ENCODE measurements around the gene OR11H7.
"Not testable (repeated sequence)": the region's sequence is repeated elsewhere in the genome, so short reads cannot be mapped to it uniquely, and the experiment has no call there.

The OR11H7 gene

GRCh38 chr14:20228681-20229080 lies at the start of gene OR11H7:
TSS of gene OR11H7 (plus strand) at chr14:20228981.
- Histone ChIP-seq H3K4me1 (ENCODE audit: control insufficient read depth, insufficient read depth, low read length) (no peaks in the 10 kb centered on the region), H3K36me3 (ENCODE audit: control insufficient read depth, insufficient read depth, low read length) (no peaks in the 10 kb centered on the region), H3K9me3 (ENCODE audit: control insufficient read depth, insufficient read depth, low read length) (peaks cover 5% of the 10 kb centered on the region), H3K4me3 (ENCODE audit: low read length) (no peak within 1 kb of the TSS), H3K27me3 (ENCODE audit: control insufficient read depth, insufficient read depth, low read length) (no peaks in the 10 kb centered on the region), H3K27ac (ENCODE audit: low read length) (no peak within 1 kb of the TSS)
- no CpG with 5 or more reads among the region's 1 CpG for WGBS (ENCODE audit: insufficient coverage, insufficient read length)
- DNase-seq (ENCODE audit: low read depth, low spot score) = no peak

GRCh38 chr14:20179218-20179617 lies 49.6 kb upstream of the OR11H7 start:
- DNase-seq (ENCODE audit: low read depth, low spot score) = no peak
- WGBS (ENCODE audit: insufficient coverage, insufficient read length) = no CpG with 5 or more reads among the region's 5 CpGs
- no peaks in the 10 kb centered on the region for H3K36me3 ChIP-seq (ENCODE audit: control insufficient read depth, insufficient read depth, low read length)
- no peak overlapping the region for H3K4me3 ChIP-seq (ENCODE audit: low read length)
- H3K27me3 ChIP-seq (ENCODE audit: control insufficient read depth, insufficient read depth, low read length) = no peaks in the 10 kb centered on the region
- H3K27ac ChIP-seq (ENCODE audit: low read length) = no peak overlapping the region
- no peaks in the 10 kb centered on the region for H3K4me1 ChIP-seq (ENCODE audit: control insufficient read depth, insufficient read depth, low read length)
- H3K9me3 ChIP-seq (ENCODE audit: control insufficient read depth, insufficient read depth, low read length) = peaks cover 1% of the 10 kb centered on the region; the same call in 1 of the 2 replicates

GRCh38 chr14:20179880-20180279 lies 48.9 kb upstream of the OR11H7 start:
- H3K4me1 ChIP-seq (ENCODE audit: control insufficient read depth, insufficient read depth, low read length) = no peaks in the 10 kb centered on the region
- H3K27ac ChIP-seq (ENCODE audit: low read length) = no peak overlapping the region
- H3K36me3 ChIP-seq (ENCODE audit: control insufficient read depth, insufficient read depth, low read length) = no peaks in the 10 kb centered on the region
- no peak overlapping the region for H3K4me3 ChIP-seq (ENCODE audit: low read length)
- no CpG with 5 or more reads among the region's 2 CpGs for WGBS (ENCODE audit: insufficient coverage, insufficient read length)
- H3K9me3 ChIP-seq (ENCODE audit: control insufficient read depth, insufficient read depth, low read length) = peaks cover 1% of the 10 kb centered on the region; the same call in 1 of the 2 replicates
- no peaks in the 10 kb centered on the region for H3K27me3 ChIP-seq (ENCODE audit: control insufficient read depth, insufficient read depth, low read length)
- no peak for DNase-seq (ENCODE audit: low read depth, low spot score)

- Histone ChIP-seq H3K36me3 (ENCODE audit: control insufficient read depth, insufficient read depth, low read length) (no peaks in the 10 kb centered on the region), H3K27ac (ENCODE audit: low read length) (no peak overlapping the region), H3K9me3 (ENCODE audit: control insufficient read depth, insufficient read depth, low read length) (peaks cover 1% of the 10 kb centered on the region; the same call in 1 of the 2 replicates), H3K4me3 (ENCODE audit: low read length) (no peak overlapping the region), H3K4me1 (ENCODE audit: control insufficient read depth, insufficient read depth, low read length) (no peaks in the 10 kb centered on the region), H3K27me3 (ENCODE audit: control insufficient read depth, insufficient read depth, low read length) (no peaks in the 10 kb centered on the region)
- no CpG with 5 or more reads among the region's 2 CpGs for WGBS (ENCODE audit: insufficient coverage, insufficient read length)
- no peak for DNase-seq (ENCODE audit: low read depth, low spot score)
These were observed 48.3 kb upstream of the OR11H7 start for GRCh38 chr14:20180486-20180885.

- no peak overlapping the region for H3K4me3 ChIP-seq (ENCODE audit: low read length)
- H3K36me3 ChIP-seq (ENCODE audit: control insufficient read depth, insufficient read depth, low read length) = no peaks in the 10 kb centered on the region
- H3K27ac ChIP-seq (ENCODE audit: low read length) = no peak overlapping the region
- peaks cover 3% of the 10 kb centered on the region for H3K9me3 ChIP-seq (ENCODE audit: control insufficient read depth, insufficient read depth, low read length)
- WGBS (ENCODE audit: insufficient coverage, insufficient read length) = no CpG with 5 or more reads among the region's 5 CpGs
- no peaks in the 10 kb centered on the region for H3K4me1 ChIP-seq (ENCODE audit: control insufficient read depth, insufficient read depth, low read length)
- H3K27me3 ChIP-seq (ENCODE audit: control insufficient read depth, insufficient read depth, low read length) = no peaks in the 10 kb centered on the region
- no peak for DNase-seq (ENCODE audit: low read depth, low spot score)
These were observed 44.6 kb upstream of the OR11H7 start for GRCh38 chr14:20184181-20184580.

GRCh38 chr14:20190596-20190995 lies 38.2 kb upstream of the OR11H7 start, which contains the start of gene OR11G2:
TSS of gene OR11G2 (plus strand) at chr14:20190896. CDS start at chr14:20197438, 6,542 bp downstream.
- no peaks in the 10 kb centered on the region for H3K27me3 ChIP-seq (ENCODE audit: control insufficient read depth, insufficient read depth, low read length)
- no CpG with 5 or more reads among the region's 1 CpG for WGBS (ENCODE audit: insufficient coverage, insufficient read length)
- H3K4me3 ChIP-seq (ENCODE audit: low read length) = no peak within 1 kb of the TSS
- no peak for DNase-seq (ENCODE audit: low read depth, low spot score)
- H3K9me3 ChIP-seq (ENCODE audit: control insufficient read depth, insufficient read depth, low read length) = peaks cover 7% of the 10 kb centered on the region
- H3K4me1 ChIP-seq (ENCODE audit: control insufficient read depth, insufficient read depth, low read length) = no peaks in the 10 kb centered on the region
- no peaks in the 10 kb centered on the region for H3K36me3 ChIP-seq (ENCODE audit: control insufficient read depth, insufficient read depth, low read length)
- H3K27ac ChIP-seq (ENCODE audit: low read length) = no peak within 1 kb of the TSS

GRCh38 chr14:20191396-20191795 lies 37.4 kb upstream of the OR11H7 start:
- H3K4me3 ChIP-seq (ENCODE audit: low read length) = no peak overlapping the region
- H3K27ac ChIP-seq (ENCODE audit: low read length) = no peak overlapping the region
- peaks cover 7% of the 10 kb centered on the region for H3K9me3 ChIP-seq (ENCODE audit: control insufficient read depth, insufficient read depth, low read length)
- no CpG with 5 or more reads among the region's 3 CpGs for WGBS (ENCODE audit: insufficient coverage, insufficient read length)
- H3K27me3 ChIP-seq (ENCODE audit: control insufficient read depth, insufficient read depth, low read length) = no peaks in the 10 kb centered on the region
- H3K36me3 ChIP-seq (ENCODE audit: control insufficient read depth, insufficient read depth, low read length) = no peaks in the 10 kb centered on the region
- DNase-seq (ENCODE audit: low read depth, low spot score) = no peak
- no peaks in the 10 kb centered on the region for H3K4me1 ChIP-seq (ENCODE audit: control insufficient read depth, insufficient read depth, low read length)

GRCh38 chr14:20194101-20194500 lies 34.7 kb upstream of the OR11H7 start:
- no peaks in the 10 kb centered on the region for H3K36me3 ChIP-seq (ENCODE audit: control insufficient read depth, insufficient read depth, low read length)
- no peaks in the 10 kb centered on the region for H3K27me3 ChIP-seq (ENCODE audit: control insufficient read depth, insufficient read depth, low read length)
- H3K4me1 ChIP-seq (ENCODE audit: control insufficient read depth, insufficient read depth, low read length) = no peaks in the 10 kb centered on the region
- peaks cover 7% of the 10 kb centered on the region for H3K9me3 ChIP-seq (ENCODE audit: control insufficient read depth, insufficient read depth, low read length)
- H3K27ac ChIP-seq (ENCODE audit: low read length) = no peak overlapping the region
- DNase-seq (ENCODE audit: low read depth, low spot score) = no peak
- no peak overlapping the region for H3K4me3 ChIP-seq (ENCODE audit: low read length)

GRCh38 chr14:20195170-20195569 lies 33.6 kb upstream of the OR11H7 start:
- H3K27me3 ChIP-seq (ENCODE audit: control insufficient read depth, insufficient read depth, low read length); H3K4me3 ChIP-seq (ENCODE audit: low read length); H3K36me3 ChIP-seq (ENCODE audit: control insufficient read depth, insufficient read depth, low read length); H3K9me3 ChIP-seq (ENCODE audit: control insufficient read depth, insufficient read depth, low read length); H3K4me1 ChIP-seq (ENCODE audit: control insufficient read depth, insufficient read depth, low read length); DNase-seq (ENCODE audit: low read depth, low spot score); H3K27ac ChIP-seq (ENCODE audit: low read length): not testable (repeated sequence)
- WGBS (ENCODE audit: insufficient coverage, insufficient read length) = no CpG with 5 or more reads among the region's 6 CpGs

GRCh38 chr14:20195911-20196310 lies 32.9 kb upstream of the OR11H7 start:
- Histone ChIP-seq H3K36me3 (ENCODE audit: control insufficient read depth, insufficient read depth, low read length) (no peaks in the 10 kb centered on the region), H3K27ac (ENCODE audit: low read length) (no peak overlapping the region), H3K27me3 (ENCODE audit: control insufficient read depth, insufficient read depth, low read length) (no peaks in the 10 kb centered on the region), H3K9me3 (ENCODE audit: control insufficient read depth, insufficient read depth, low read length) (peaks cover 6% of the 10 kb centered on the region), H3K4me3 (ENCODE audit: low read length) (no peak overlapping the region), H3K4me1 (ENCODE audit: control insufficient read depth, insufficient read depth, low read length) (no peaks in the 10 kb centered on the region)
- WGBS (ENCODE audit: insufficient coverage, insufficient read length) = no CpG with 5 or more reads among the region's 2 CpGs
- DNase-seq (ENCODE audit: low read depth, low spot score) = no peak

- Histone ChIP-seq H3K4me3 (ENCODE audit: low read length) (no peak overlapping the region), H3K36me3 (ENCODE audit: control insufficient read depth, insufficient read depth, low read length) (no peaks in the 10 kb centered on the region), H3K9me3 (ENCODE audit: control insufficient read depth, insufficient read depth, low read length) (peaks cover 6% of the 10 kb centered on the region), H3K27me3 (ENCODE audit: control insufficient read depth, insufficient read depth, low read length) (no peaks in the 10 kb centered on the region), H3K27ac (ENCODE audit: low read length) (no peak overlapping the region), H3K4me1 (ENCODE audit: control insufficient read depth, insufficient read depth, low read length) (no peaks in the 10 kb centered on the region)
- no peak for DNase-seq (ENCODE audit: low read depth, low spot score)
- WGBS (ENCODE audit: insufficient coverage, insufficient read length) = no CpG with 5 or more reads among the region's 6 CpGs
These were observed 31.3 kb upstream of the OR11H7 start for GRCh38 chr14:20197459-20197858.

Measured in iPS DF 6.9 (cell line).